ENCODE results near the gene TOB2. TPM values are rescaled to one million over a fixed set of nuclear protein-coding genes. Genes with fewer than 3 reads are reported as not detected.
A peak's percentile ranks its signal among the peaks of the same experiment; 100 is the strongest.
"Not testable (repeated sequence)": the region's sequence is repeated elsewhere in the genome, so short reads cannot be mapped to it uniquely, and the experiment has no call there.

TOB2 gene
- total RNA-seq, 4 donors from 2014 or later, result 15.6 to 97.1 (median 27.8) TPM

DNA sequence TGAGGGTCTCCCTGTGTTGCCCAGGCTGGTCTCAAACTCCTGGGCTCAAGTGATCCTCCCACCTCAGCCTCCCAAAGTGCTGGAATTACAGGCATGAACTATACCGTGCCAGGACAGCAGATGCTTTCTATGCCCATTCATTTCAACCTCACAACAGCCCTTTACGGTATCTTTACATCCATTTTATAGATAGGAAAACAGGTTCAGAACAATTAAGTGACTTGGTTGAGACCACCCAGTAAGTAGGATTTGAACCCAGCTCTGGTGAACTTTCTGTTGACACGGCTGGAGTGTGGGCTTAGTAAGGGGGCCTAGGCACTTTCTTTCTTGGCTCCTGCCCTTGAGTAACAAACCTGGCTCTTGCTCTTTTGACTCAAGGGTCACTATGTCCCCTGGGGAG is 39.2 kb downstream of the TOB2 start:
- H3K27me3 ChIP-seq, result no peaks in the 10 kb centered on the region
- no peak overlapping the region for H3K27ac ChIP-seq
- DNase-seq, result no peak
- H3K4me1 ChIP-seq, result peaks cover 12 to 24% of the 10 kb centered on the region in 2 donors
- H3K9me3 ChIP-seq, result no peaks in the 10 kb centered on the region
- H3K36me3 ChIP-seq, result no peaks in the 10 kb centered on the region
- no peak overlapping the region for H3K4me3 ChIP-seq
- intact Hi-C loops (cut with DNase I; ENCODE audit: low total_unique reads), result no loop called here
- TF ChIP-seq POLR2A (IDR thresholded peaks at IDR 0.05), result no peak
- TF ChIP-seq, protein P1, sequence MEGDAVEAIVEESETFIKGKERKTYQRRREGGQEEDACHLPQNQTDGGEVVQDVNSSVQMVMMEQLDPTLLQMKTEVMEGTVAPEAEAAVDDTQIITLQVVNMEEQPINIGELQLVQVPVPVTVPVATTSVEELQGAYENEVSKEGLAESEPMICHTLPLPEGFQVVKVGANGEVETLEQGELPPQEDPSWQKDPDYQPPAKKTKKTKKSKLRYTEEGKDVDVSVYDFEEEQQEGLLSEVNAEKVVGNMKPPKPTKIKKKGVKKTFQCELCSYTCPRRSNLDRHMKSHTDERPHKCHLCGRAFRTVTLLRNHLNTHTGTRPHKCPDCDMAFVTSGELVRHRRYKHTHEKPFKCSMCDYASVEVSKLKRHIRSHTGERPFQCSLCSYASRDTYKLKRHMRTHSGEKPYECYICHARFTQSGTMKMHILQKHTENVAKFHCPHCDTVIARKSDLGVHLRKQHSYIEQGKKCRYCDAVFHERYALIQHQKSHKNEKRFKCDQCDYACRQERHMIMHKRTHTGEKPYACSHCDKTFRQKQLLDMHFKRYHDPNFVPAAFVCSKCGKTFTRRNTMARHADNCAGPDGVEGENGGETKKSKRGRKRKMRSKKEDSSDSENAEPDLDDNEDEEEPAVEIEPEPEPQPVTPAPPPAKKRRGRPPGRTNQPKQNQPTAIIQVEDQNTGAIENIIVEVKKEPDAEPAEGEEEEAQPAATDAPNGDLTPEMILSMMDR (IDR thresholded peaks at IDR 0.05), result no peak

DNA sequence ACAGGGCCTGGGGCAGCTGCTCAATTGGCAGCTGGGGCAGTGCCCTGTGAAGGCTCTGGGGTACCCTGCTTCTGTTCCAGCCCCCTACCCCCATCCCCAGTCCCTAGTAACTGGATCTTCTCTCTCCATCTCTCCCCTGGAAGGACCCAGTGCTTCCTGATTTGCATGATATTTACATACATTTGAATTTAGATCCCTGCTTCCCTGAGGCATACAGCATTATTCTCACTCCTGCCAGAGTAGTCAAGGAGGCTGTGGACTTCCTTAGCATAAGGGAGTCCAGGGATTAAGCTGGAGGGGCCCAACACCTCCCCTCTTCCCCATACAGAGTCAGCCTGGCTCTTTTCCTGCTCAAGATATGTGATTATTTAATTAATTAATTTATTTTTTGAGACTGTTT is 40.2 kb downstream of the TOB2 start:
- H3K27ac ChIP-seq, result no peak overlapping the region
- intact Hi-C loops (cut with DNase I; ENCODE audit: low total_unique reads), result no loop called here
- no peaks in the 10 kb centered on the region for H3K36me3 ChIP-seq
- no peak overlapping the region for H3K4me3 ChIP-seq
- no peaks in the 10 kb centered on the region for H3K9me3 ChIP-seq
- no peaks in the 10 kb centered on the region for H3K27me3 ChIP-seq
- TF ChIP-seq, protein P1 (IDR thresholded peaks at IDR 0.05), result no peak
- TF ChIP-seq POLR2A (IDR thresholded peaks at IDR 0.05), result no peak
- peaks cover 18% of the 10 kb centered on the region in 2 donors for H3K4me1 ChIP-seq
- no peak for DNase-seq

DNA sequence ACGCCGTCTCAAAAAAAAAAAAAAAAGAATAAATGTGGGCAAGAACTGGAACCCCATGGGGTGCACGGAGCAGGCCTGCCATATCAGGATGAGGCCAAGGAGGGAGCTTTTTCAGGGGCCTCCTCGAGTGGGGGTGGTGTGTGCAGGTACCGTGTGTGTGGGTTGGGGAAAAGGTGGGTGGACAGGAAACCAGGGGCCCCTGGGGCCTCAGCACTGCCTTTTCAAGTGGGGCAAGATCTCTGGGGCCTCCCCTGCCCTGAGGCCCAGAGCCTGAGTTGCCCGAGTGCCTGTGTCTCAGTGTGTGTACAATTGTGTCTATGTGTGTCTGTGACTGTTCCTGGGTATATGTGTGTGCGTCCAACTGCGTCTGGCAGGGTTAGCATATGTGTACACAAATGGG is 41.0 kb downstream of the TOB2 start:
- intact Hi-C loops (cut with DNase I; ENCODE audit: low total_unique reads), result no loop called here
- Histone ChIP-seq H3K27ac (no peak overlapping the region), H3K4me3 (no peak overlapping the region), H3K27me3 (no peaks in the 10 kb centered on the region), H3K9me3 (no peaks in the 10 kb centered on the region), H3K36me3 (no peaks in the 10 kb centered on the region), H3K4me1 (peaks cover 10 to 11% of the 10 kb centered on the region in 2 donors)
- DNase-seq, result no peak
- TF ChIP-seq POLR2A (IDR thresholded peaks at IDR 0.05), result no peak
- TF ChIP-seq, protein P1 (IDR thresholded peaks at IDR 0.05), result no peak

DNA sequence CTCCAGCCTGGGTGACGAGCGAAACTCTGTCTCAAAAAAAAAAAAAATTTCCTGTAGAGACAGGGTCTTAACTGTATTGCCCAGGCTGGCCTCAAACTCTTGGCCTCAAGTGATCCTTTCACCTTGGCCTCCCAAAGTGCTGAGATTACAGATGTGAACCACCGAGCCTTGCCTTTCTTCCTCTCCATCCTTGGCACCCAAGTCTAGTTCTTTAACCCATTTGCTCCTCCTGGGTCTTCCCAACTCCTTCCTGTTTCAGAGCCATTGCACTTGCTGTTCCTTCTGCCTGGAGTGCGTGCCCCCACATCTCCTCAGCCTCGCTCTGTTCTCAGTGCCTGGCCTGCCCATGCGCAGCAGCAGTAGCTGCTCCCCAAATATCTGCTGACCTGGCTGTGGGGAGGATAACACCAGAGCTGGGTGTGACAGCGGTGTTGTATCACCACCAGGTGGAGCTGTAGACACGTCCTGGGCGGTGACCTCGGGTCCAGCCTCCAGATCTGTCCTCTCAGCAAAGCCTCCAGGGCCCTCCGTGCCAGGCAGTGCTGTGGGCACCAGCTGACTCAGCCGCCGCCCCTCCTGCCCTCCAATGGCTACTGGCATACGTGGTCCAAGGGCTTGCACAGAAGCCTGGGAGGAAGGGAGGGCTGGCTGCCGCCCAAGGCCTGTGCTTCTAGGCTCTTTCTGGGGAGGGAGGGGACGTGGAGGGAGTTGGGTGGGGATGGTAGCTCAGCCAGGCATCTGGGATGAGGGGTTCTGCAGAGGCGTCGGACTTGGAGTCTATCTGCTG is 42.9 kb downstream of the TOB2 start:
- Histone ChIP-seq H3K36me3 (no peaks in the 10 kb centered on the region), H3K27ac (peak overlapping the region; percentile 32 to 34), H3K4me1 (peaks cover 4 to 11% of the 10 kb centered on the region in 2 donors), H3K4me3 (no peak overlapping the region), H3K9me3 (no peaks in the 10 kb centered on the region), H3K27me3 (no peaks in the 10 kb centered on the region)
- peak in 1 of 2 donors; percentile 48 for TF ChIP-seq POLR2A (IDR thresholded peaks at IDR 0.05)
- TF ChIP-seq, protein P1 (IDR thresholded peaks at IDR 0.05), result peak; percentile 96 to 99 (median 98)
- DNase-seq, result peak; percentile 87 to 88
- intact Hi-C loops (cut with DNase I; ENCODE audit: low total_unique reads), result loop anchor here (5.0 kb wide), 2 partner anchors 114 to 129 kb away; no protein-coding TSS in a partner anchor

DNA sequence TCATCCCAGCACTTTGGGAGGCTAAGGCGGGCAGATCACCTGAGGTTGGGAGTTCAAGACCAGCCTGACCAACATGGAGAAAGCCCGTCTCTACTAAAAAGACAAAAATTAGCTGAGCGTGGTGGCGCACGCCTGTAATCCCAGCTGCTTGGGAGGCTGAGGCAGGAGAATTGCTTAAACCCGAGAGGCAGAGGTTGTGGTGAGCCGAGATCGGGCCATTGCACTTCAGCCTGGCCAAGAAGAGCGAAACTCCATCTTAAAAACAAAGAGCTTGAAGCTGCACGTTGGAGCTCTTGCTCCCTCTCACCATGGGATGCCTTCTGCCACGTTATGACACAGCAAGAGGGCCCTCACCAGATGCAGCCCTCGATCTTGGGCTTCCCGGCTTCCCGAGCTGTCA is 43.8 kb downstream of the TOB2 start:
- H3K27ac ChIP-seq, H3K4me3 ChIP-seq, DNase-seq, H3K36me3 ChIP-seq, H3K9me3 ChIP-seq, H3K27me3 ChIP-seq: not testable (repeated sequence)
- intact Hi-C loops (cut with DNase I; ENCODE audit: low total_unique reads), result loop anchor here (5.0 kb wide), 2 partner anchors 114 to 129 kb away; no protein-coding TSS in a partner anchor
- peaks cover 4 to 11% of the 10 kb centered on the region in 2 donors for H3K4me1 ChIP-seq

Measured in uterus (tissue), 4 donors.